Ovary (tissue), 9 donors: Measurements from ENCODE around the gene MTM1. TPM values are rescaled to one million over a fixed set of nuclear protein-coding genes. Genes with fewer than 3 reads are reported as not detected.

Source experiments
- DNase-seq, 5 donors: peaks; one replicate each; pipeline ENCODE4 v3.0.0-alpha.2; 2019 to 2020
- H3K27ac ChIP-seq, 2 donors: fragments of 200-600 bp; one replicate each; pipeline versions ENCODE4 v1.5.1 to v1.8.0; 2019 to 2022
- H3K27me3 ChIP-seq: fragments of 200-600 bp; one replicate; pipeline ENCODE4 v1.8.0; 2022
- H3K36me3 ChIP-seq: fragments of 200-600 bp; sonication (generic); one replicate; pipeline ENCODE4 v1.5.1; 2019
- H3K4me1 ChIP-seq: one replicate; pipeline ENCODE4 v1.8.1; 2013; ENCODE audit warnings: mild to moderate bottlenecking, moderate library complexity; ENCODE audit not compliant: insufficient read depth
- H3K4me3 ChIP-seq: fragments of 200-600 bp; sonication (generic); one replicate; pipeline ENCODE4 v1.5.1; 2017
- H3K9me3 ChIP-seq, 2 donors: fragments of 200-600 bp in 1 of 2; sonication (generic) in 1 of 2; one replicate each; pipeline versions ENCODE4 v1.5.1 to v1.8.1; 2013 to 2019; ENCODE audit warnings: mild to moderate bottlenecking in 1 of 2, moderate library complexity in 1 of 2
- EP300 ChIP-seq: sonication (generic); formaldehyde crosslinking; IDR thresholded peaks from one replicate; pipeline ENCODE4 v1.6.1; 2017; ENCODE audit warnings: antibody characterized with exemption
- POLR2A ChIP-seq: fragments of 450-650 bp; IDR thresholded peaks from one replicate; pipeline ENCODE4 v1.6.1; 2017; ENCODE audit warnings: antibody characterized with exemption, mild to moderate bottlenecking, moderate library complexity
- WGBS, 3 donors: extraction: QIAGEN DNeasy Blood & Tissue Kit in 1 of 3; methylation state at CpG; one replicate each; pipeline versions ENCODE4 v1.1.5 to v1.1.7; 2013 to 2017; 5-methylcytosine and 5-hydroxymethylcytosine counted together
- intact Hi-C, 4 donors: fragments of 100-400 bp; cut with DNase I; formaldehyde crosslinking; loops; one replicate each; pipeline versions ENCODE4 v1.11.0 to v1.15.1; 2022 to 2023
- polyA plus RNA-seq, 2 donors: library from polyadenylated mRNA; stranded (reverse); fragments of 200-250 nt in 1 of 2; fragments of 350-450 nt in 1 of 2; fragmentation: Illumina TruSeq in 1 of 2; extraction: RNeasy Lipid Tissue Mini Kit (QIAGEN cat#74804) in 1 of 2; gene quantifications; one replicate each; pipeline ENCODE4 v1.2.3, GENCODE V29; 2013 to 2014
- total RNA-seq, 7 donors: library from RNA; depleted of rRNA in 2 of 7; stranded (reverse); fragments of >200 nt in 2 of 7; fragmentation: NEBNext Ultra II Directional in 3 of 7; extraction: Animal tissue kit (Norgen Biotek cat#: 25700) in 3 of 7; gene quantifications; one replicate each; pipeline versions ENCODE4 v1.1.0 to v1.2.4, GENCODE V29; 2016 to 2023
- TF ChIP-seq, protein P1 (sequence below), 3 donors: fragments of 450-650 bp in 2 of 3; fragments of 200-600 bp in 1 of 3; IDR thresholded peaks; one replicate each; pipeline versions ENCODE4 v1.5.1 to v1.8.0; 2016 to 2022; ENCODE audit warnings: antibody characterized with exemption in 3 of 3, mild to moderate bottlenecking in 1 of 3
- donor health status: DM: no; HTN: no; CAD: no; lungs with moderate emphysema.
- donor health status: DM: no; HTN: no; CAD: no.
- donor health status: Bipolar disorder and iron deficiency.
- donor health status: DM: yes; HTN: yes; CAD: no.
- donor health status: DM: no; HTN: no; CAD: no.
- donor health status: DM: yes; HTN: yes; CAD: no.

Gene MTM1
- total and polyA plus RNA-seq, 9 donors = 8.8 to 28.3 (median 23.4) TPM

GRCh38 chrX:150616863-150617198 is 48.4 kb downstream of the MTM1 start:
- no peak overlapping the region for H3K27ac ChIP-seq

DNA sequence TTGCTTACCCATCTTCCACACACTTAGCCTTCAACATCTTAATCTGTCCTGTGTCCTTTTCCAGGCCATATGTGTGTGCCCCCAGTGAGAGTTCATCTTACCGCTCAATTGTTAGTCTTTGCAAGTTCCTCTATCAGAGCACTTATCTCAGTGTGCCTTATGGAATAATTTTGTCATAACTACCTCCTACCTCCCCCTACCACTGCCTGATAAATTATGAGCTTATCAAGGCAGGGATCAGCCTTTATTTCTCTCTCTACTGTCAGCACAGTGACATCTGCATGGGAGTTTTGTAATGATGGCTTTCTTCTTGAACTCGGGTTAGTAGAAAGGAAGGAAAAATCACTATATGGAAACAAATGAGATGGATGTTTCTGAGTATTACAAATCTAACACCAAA is 53.2 kb downstream of the MTM1 start:
- intact Hi-C loops = no loop called here
- Histone ChIP-seq H3K27me3 (no peaks in the 10 kb centered on the region), H3K36me3 (no peaks in the 10 kb centered on the region), H3K9me3 (no peaks in the 10 kb centered on the region), H3K4me3 (no peak overlapping the region), H3K4me1 (no peaks in the 10 kb centered on the region), H3K27ac (no peak overlapping the region)
- 69 to 76% (median 70%) methylated on average over 2 of the region's 2 CpGs for WGBS, 3 donors
- no peak for DNase-seq
- TF ChIP-seq POLR2A (no peak), EP300 (no peak)
- TF ChIP-seq, protein P1, sequence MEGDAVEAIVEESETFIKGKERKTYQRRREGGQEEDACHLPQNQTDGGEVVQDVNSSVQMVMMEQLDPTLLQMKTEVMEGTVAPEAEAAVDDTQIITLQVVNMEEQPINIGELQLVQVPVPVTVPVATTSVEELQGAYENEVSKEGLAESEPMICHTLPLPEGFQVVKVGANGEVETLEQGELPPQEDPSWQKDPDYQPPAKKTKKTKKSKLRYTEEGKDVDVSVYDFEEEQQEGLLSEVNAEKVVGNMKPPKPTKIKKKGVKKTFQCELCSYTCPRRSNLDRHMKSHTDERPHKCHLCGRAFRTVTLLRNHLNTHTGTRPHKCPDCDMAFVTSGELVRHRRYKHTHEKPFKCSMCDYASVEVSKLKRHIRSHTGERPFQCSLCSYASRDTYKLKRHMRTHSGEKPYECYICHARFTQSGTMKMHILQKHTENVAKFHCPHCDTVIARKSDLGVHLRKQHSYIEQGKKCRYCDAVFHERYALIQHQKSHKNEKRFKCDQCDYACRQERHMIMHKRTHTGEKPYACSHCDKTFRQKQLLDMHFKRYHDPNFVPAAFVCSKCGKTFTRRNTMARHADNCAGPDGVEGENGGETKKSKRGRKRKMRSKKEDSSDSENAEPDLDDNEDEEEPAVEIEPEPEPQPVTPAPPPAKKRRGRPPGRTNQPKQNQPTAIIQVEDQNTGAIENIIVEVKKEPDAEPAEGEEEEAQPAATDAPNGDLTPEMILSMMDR (IDR thresholded peaks at IDR 0.05) = no peak

More at GRCh38 chrX:150616863-150617198, 48.4 kb downstream of the MTM1 start:
- 63 to 71% (median 66%) methylated on average over 2 of the region's 2 CpGs for whole genome bisulfite sequencing, 3 donors
- TF ChIP-seq EP300 (no peak), POLR2A (no peak)
- TF ChIP-seq, protein P1 (IDR thresholded peaks at IDR 0.05) = no peak
- no peaks in the 10 kb centered on the region for H3K27me3 ChIP-seq
- no peaks in the 10 kb centered on the region for H3K36me3 ChIP-seq
- H3K4me3 ChIP-seq = no peak overlapping the region
- H3K4me1 ChIP-seq = no peaks in the 10 kb centered on the region
- no peak for DNase-seq
- intact Hi-C loops = no loop called here
- no peaks in the 10 kb centered on the region for H3K9me3 ChIP-seq

- no peaks in the 10 kb centered on the region for H3K4me1 ChIP-seq
- no peak overlapping the region for H3K4me3 ChIP-seq
- no peak for DNase-seq
- TF ChIP-seq, protein P1 (IDR thresholded peaks at IDR 0.05) = no peak
- TF ChIP-seq EP300 = no peak
- no peak for TF ChIP-seq POLR2A
- no peaks in the 10 kb centered on the region for H3K27me3 ChIP-seq
- H3K36me3 ChIP-seq = no peaks in the 10 kb centered on the region
- intact Hi-C loops = no loop called here
- no peak overlapping the region for H3K27ac ChIP-seq
- no peaks in the 10 kb centered on the region for H3K9me3 ChIP-seq
Observed at GRCh38 chrX:150623583-150623982, 55.2 kb downstream of the MTM1 start.

DNA sequence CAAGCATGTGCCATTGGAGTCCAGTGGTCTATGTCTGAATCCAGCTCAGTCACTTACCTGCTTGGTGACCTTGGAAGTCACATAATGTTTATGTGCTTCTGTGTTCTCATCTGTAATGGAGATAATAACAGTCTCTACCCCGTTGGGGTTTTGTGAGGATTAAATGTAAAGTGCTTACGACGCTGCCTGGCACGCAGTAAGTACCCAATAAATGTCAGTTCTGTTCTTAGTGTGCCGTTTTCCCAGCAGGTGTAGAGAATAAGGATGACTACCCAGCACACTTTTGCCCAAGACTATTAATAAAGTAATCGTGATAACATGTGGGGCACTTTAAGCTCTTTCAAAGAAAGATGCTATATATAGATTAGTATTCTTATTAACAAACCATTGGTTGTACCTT is 56.7 kb downstream of the MTM1 start:
- Histone ChIP-seq H3K4me3 (no peak overlapping the region), H3K36me3 (no peaks in the 10 kb centered on the region), H3K27me3 (no peaks in the 10 kb centered on the region), H3K4me1 (no peaks in the 10 kb centered on the region), H3K27ac (no peak overlapping the region), H3K9me3 (no peaks in the 10 kb centered on the region)
- TF ChIP-seq POLR2A = no peak
- no peak for TF ChIP-seq EP300
- TF ChIP-seq, protein P1 (IDR thresholded peaks at IDR 0.05) = no peak
- DNase-seq = no peak
- intact Hi-C loops = no loop called here
- 79 to 85% (median 79%) methylated on average over 6 of the region's 6 CpGs for WGBS, 3 donors

- intact Hi-C loops = no loop called here
- H3K4me3 ChIP-seq = no peak overlapping the region
- no peak for DNase-seq
- H3K36me3 ChIP-seq = no peaks in the 10 kb centered on the region
- no peaks in the 10 kb centered on the region for H3K4me1 ChIP-seq
- no peaks in the 10 kb centered on the region for H3K9me3 ChIP-seq
- TF ChIP-seq POLR2A (no peak), EP300 (no peak)
- TF ChIP-seq, protein P1 (IDR thresholded peaks at IDR 0.05) = no peak
- no peak overlapping the region for H3K27ac ChIP-seq
- 83 to 93% (median 84%) methylated on average over 3 of the region's 3 CpGs for WGBS, 3 donors
- H3K27me3 ChIP-seq = no peaks in the 10 kb centered on the region
Observed at GRCh38 chrX:150625875-150626274, 57.5 kb downstream of the MTM1 start.
